ENCODE measurements around the gene AP1G2. TPM values are rescaled to one million over a fixed set of nuclear protein-coding genes. Genes with fewer than 3 reads are reported as not detected.

The AP1G2 gene
- total RNA-seq, 1 donor from 2014 or later = 93.4 TPM

GRCh38 chr14:23555533-23555881 lies 12.1 kb downstream of the AP1G2 start:
- Histone ChIP-seq H3K4me3 (ENCODE audit: low read depth, low read length) (peak overlapping the region; percentile 91), H3K27me3 (ENCODE audit: control insufficient read depth, insufficient read depth, low read length) (no peaks in the 10 kb centered on the region), H3K36me3 (ENCODE audit: control insufficient read depth, insufficient read depth, low read length) (peaks cover 4% of the 10 kb centered on the region)
- TF ChIP-seq CTCF (IDR thresholded peaks at IDR 0.05; ENCODE audit: insufficient read depth, low read length, poor library complexity, severe bottlenecking) = no peak
- no peak for DNase-seq (ENCODE audit: low read depth)

GRCh38 chr14:23551266-23552028 lies 16.1 kb downstream of the AP1G2 start, which contains the start of gene ZFHX2:
TSS of gene ZFHX2 (minus strand) at chr14:23551765. CDS start at chr14:23535325, 16,440 bp downstream.
- H3K36me3 ChIP-seq (ENCODE audit: control insufficient read depth, insufficient read depth, low read length) = no peaks in the 10 kb centered on the region
- no peak for TF ChIP-seq CTCF (IDR thresholded peaks at IDR 0.05; ENCODE audit: insufficient read depth, low read length, poor library complexity, severe bottlenecking)
- peak; percentile 39 for DNase-seq (ENCODE audit: low read depth)
- H3K27me3 ChIP-seq (ENCODE audit: control insufficient read depth, insufficient read depth, low read length) = no peaks in the 10 kb centered on the region
- peak within 1 kb of the TSS; percentile 74 for H3K4me3 ChIP-seq (ENCODE audit: low read depth, low read length)

GRCh38 chr14:23550812-23551265 lies 16.8 kb downstream of the AP1G2 start:
- DNase-seq (ENCODE audit: low read depth) = no peak
- Histone ChIP-seq H3K27me3 (ENCODE audit: control insufficient read depth, insufficient read depth, low read length) (no peaks in the 10 kb centered on the region), H3K36me3 (ENCODE audit: control insufficient read depth, insufficient read depth, low read length) (no peaks in the 10 kb centered on the region), H3K4me3 (ENCODE audit: low read depth, low read length) (peak overlapping the region; percentile 74)
- TF ChIP-seq CTCF (IDR thresholded peaks at IDR 0.05; ENCODE audit: insufficient read depth, low read length, poor library complexity, severe bottlenecking) = no peak

- Histone ChIP-seq H3K27me3 (ENCODE audit: control insufficient read depth, insufficient read depth, low read length) (no peaks in the 10 kb centered on the region), H3K4me3 (ENCODE audit: low read depth, low read length) (peak overlapping the region; percentile 74), H3K36me3 (ENCODE audit: control insufficient read depth, insufficient read depth, low read length) (no peaks in the 10 kb centered on the region)
- TF ChIP-seq CTCF (IDR thresholded peaks at IDR 0.05; ENCODE audit: insufficient read depth, low read length, poor library complexity, severe bottlenecking) = no peak
- DNase-seq (ENCODE audit: low read depth) = no peak
Observed at GRCh38 chr14:23550131-23550811, 17.3 kb downstream of the AP1G2 start.

- Histone ChIP-seq H3K36me3 (ENCODE audit: control insufficient read depth, insufficient read depth, low read length) (no peaks in the 10 kb centered on the region), H3K4me3 (ENCODE audit: low read depth, low read length) (no peak overlapping the region), H3K27me3 (ENCODE audit: control insufficient read depth, insufficient read depth, low read length) (no peaks in the 10 kb centered on the region)
- TF ChIP-seq CTCF (IDR thresholded peaks at IDR 0.05; ENCODE audit: insufficient read depth, low read length, poor library complexity, severe bottlenecking) = no peak
- DNase-seq (ENCODE audit: low read depth) = no peak
Observed at GRCh38 chr14:23548351-23549318, 19.0 kb downstream of the AP1G2 start.
